ENCODE data around the gene CNOT6L.

The CNOT6L gene

GRCh38 chr4:77773101-77773500 is 46.1 kb downstream of the CNOT6L start:
- peak in 1 of 2 donors; percentile 55 for DNase-seq
- Histone ChIP-seq H2AFZ (ENCODE audit: insufficient read depth, low read length, poor library complexity) (no peak overlapping the region), H3K4me2 (ENCODE audit: low read length) (no peak overlapping the region), H2AK5ac (ENCODE audit: low read length) (no peak overlapping the region), H3K18ac (ENCODE audit: low read length) (no peak overlapping the region), H4K12ac (ENCODE audit: low read depth, low read length) (no peak overlapping the region), H4K8ac (ENCODE audit: low read depth, low read length) (no peak overlapping the region), H2BK5ac (ENCODE audit: low read depth, low read length, poor library complexity) (no peak overlapping the region), H3K27me3 (ENCODE audit: insufficient read depth, low read length) (no peaks in the 10 kb centered on the region), H3K9ac (ENCODE audit: low read length) (no peak overlapping the region), H3K4ac (ENCODE audit: low read depth, low read length) (no peak overlapping the region), H3K23ac (ENCODE audit: low read length) (no peak overlapping the region), H3K79me2 (ENCODE audit: control insufficient read depth, insufficient read depth, low read length, poor library complexity) (no peaks in the 10 kb centered on the region), H3K27ac (ENCODE audit: low read depth, low read length) (no peak overlapping the region), H3K36me3 (ENCODE audit: control insufficient read depth in 1 of 2, insufficient read depth in 2 of 2, low read length in 2 of 2) (no peaks in the 10 kb centered on the region), H4K91ac (ENCODE audit: low read depth, low read length) (no peak overlapping the region), H3K4me1 (ENCODE audit: control insufficient read depth in 1 of 2, insufficient read depth in 2 of 2, low read length in 2 of 2) (peaks cover 0 to 3% of the 10 kb centered on the region in 2 experiments), H2BK120ac (ENCODE audit: insufficient read depth, low read length, poor library complexity) (no peak overlapping the region), H3K9me3 (ENCODE audit: insufficient read depth, low read depth, low read length) (no peaks in the 10 kb centered on the region), H2BK12ac (ENCODE audit: low read length) (no peak overlapping the region), H3K79me1 (ENCODE audit: low read length) (no peaks in the 10 kb centered on the region), H3K14ac (ENCODE audit: low read length) (no peak overlapping the region), H3K4me3 (ENCODE audit: low read depth, low read length) (no peak overlapping the region)
- no CpG with 5 or more reads among the region's 3 CpGs for WGBS (ENCODE audit: extremely low coverage, insufficient coverage, insufficient read length)

DNA sequence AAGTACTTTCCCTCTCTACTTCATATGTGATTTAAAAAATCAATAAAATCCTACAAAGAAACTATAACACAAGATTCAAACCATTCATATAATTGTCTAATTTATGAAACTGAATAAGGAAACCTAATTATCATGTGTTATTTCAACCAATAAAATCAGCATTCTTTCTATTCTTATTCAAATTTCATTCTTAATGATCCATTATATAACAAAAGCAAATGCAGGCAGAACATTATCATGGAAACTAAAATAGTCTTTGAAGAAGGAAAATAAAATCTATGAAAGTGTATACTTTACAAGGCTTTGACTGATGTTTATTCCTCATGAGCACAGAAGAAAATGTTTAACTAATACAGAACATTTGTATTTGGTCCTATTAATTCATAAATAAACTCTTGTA is 47.6 kb downstream of the CNOT6L start:
- no peak overlapping the region for H2BK5ac ChIP-seq (ENCODE audit: low read depth, low read length, poor library complexity)
- no peak overlapping the region for H4K8ac ChIP-seq (ENCODE audit: low read depth, low read length)
- no peak overlapping the region for H3K9ac ChIP-seq (ENCODE audit: low read length)
- H3K4me2 ChIP-seq (ENCODE audit: low read length), result no peak overlapping the region
- H3K23ac ChIP-seq (ENCODE audit: low read length), result no peak overlapping the region
- H4K91ac ChIP-seq (ENCODE audit: low read depth, low read length), result no peak overlapping the region
- H3K27me3 ChIP-seq (ENCODE audit: insufficient read depth, low read length), result no peaks in the 10 kb centered on the region
- DNase-seq, result no peak
- no peak overlapping the region for H2AFZ ChIP-seq (ENCODE audit: insufficient read depth, low read length, poor library complexity)
- H3K4ac ChIP-seq (ENCODE audit: low read depth, low read length), result no peak overlapping the region
- peaks cover 0 to 2% of the 10 kb centered on the region in 2 experiments for H3K4me1 ChIP-seq (ENCODE audit: control insufficient read depth in 1 of 2, insufficient read depth in 2 of 2, low read length in 2 of 2)
- no peak overlapping the region for H3K14ac ChIP-seq (ENCODE audit: low read length)
- H3K4me3 ChIP-seq (ENCODE audit: low read depth, low read length), result no peak overlapping the region
- H2BK12ac ChIP-seq (ENCODE audit: low read length), result no peak overlapping the region
- H2AK5ac ChIP-seq (ENCODE audit: low read length), result no peak overlapping the region
- no peak overlapping the region for H3K18ac ChIP-seq (ENCODE audit: low read length)
- no peaks in the 10 kb centered on the region for H3K9me3 ChIP-seq (ENCODE audit: insufficient read depth, low read depth, low read length)
- H3K79me2 ChIP-seq (ENCODE audit: control insufficient read depth, insufficient read depth, low read length, poor library complexity), result no peaks in the 10 kb centered on the region
- no peak overlapping the region for H2BK120ac ChIP-seq (ENCODE audit: insufficient read depth, low read length, poor library complexity)
- H3K27ac ChIP-seq (ENCODE audit: low read depth, low read length), result no peak overlapping the region
- H3K36me3 ChIP-seq (ENCODE audit: control insufficient read depth in 1 of 2, insufficient read depth in 2 of 2, low read length in 2 of 2), result no peaks in the 10 kb centered on the region
- H3K79me1 ChIP-seq (ENCODE audit: low read length), result no peaks in the 10 kb centered on the region
- H4K12ac ChIP-seq (ENCODE audit: low read depth, low read length), result no peak overlapping the region

GRCh38 chr4:77765720-77766119 is 53.4 kb downstream of the CNOT6L start:
- no peak overlapping the region for H2BK12ac ChIP-seq (ENCODE audit: low read length)
- no peaks in the 10 kb centered on the region for H3K79me1 ChIP-seq (ENCODE audit: low read length)
- H2BK5ac ChIP-seq (ENCODE audit: low read depth, low read length, poor library complexity), result no peak overlapping the region
- H3K79me2 ChIP-seq (ENCODE audit: control insufficient read depth, insufficient read depth, low read length, poor library complexity), result no peaks in the 10 kb centered on the region
- no peak overlapping the region for H4K8ac ChIP-seq (ENCODE audit: low read depth, low read length)
- H3K4me2 ChIP-seq (ENCODE audit: low read length), result no peak overlapping the region
- no peak overlapping the region for H3K18ac ChIP-seq (ENCODE audit: low read length)
- no peaks in the 10 kb centered on the region for H3K27me3 ChIP-seq (ENCODE audit: insufficient read depth, low read length)
- no peak overlapping the region for H3K4ac ChIP-seq (ENCODE audit: low read depth, low read length)
- no peak overlapping the region for H3K23ac ChIP-seq (ENCODE audit: low read length)
- H3K4me3 ChIP-seq (ENCODE audit: low read depth, low read length), result no peak overlapping the region
- no peaks in the 10 kb centered on the region for H3K4me1 ChIP-seq (ENCODE audit: control insufficient read depth in 1 of 2, insufficient read depth in 2 of 2, low read length in 2 of 2)
- no peak overlapping the region for H2AK5ac ChIP-seq (ENCODE audit: low read length)
- H4K91ac ChIP-seq (ENCODE audit: low read depth, low read length), result no peak overlapping the region
- no CpG with 5 or more reads among the region's 1 CpG for WGBS (ENCODE audit: extremely low coverage, insufficient coverage, insufficient read length)
- H2BK120ac ChIP-seq (ENCODE audit: insufficient read depth, low read length, poor library complexity), result no peak overlapping the region
- no peak overlapping the region for H3K9ac ChIP-seq (ENCODE audit: low read length)
- H2AFZ ChIP-seq (ENCODE audit: insufficient read depth, low read length, poor library complexity), result no peak overlapping the region
- H4K12ac ChIP-seq (ENCODE audit: low read depth, low read length), result no peak overlapping the region
- H3K9me3 ChIP-seq (ENCODE audit: insufficient read depth, low read depth, low read length), result no peaks in the 10 kb centered on the region
- no peak for DNase-seq
- no peak overlapping the region for H3K14ac ChIP-seq (ENCODE audit: low read length)
- H3K27ac ChIP-seq (ENCODE audit: low read depth, low read length), result no peak overlapping the region
- no peaks in the 10 kb centered on the region for H3K36me3 ChIP-seq (ENCODE audit: control insufficient read depth in 1 of 2, insufficient read depth in 2 of 2, low read length in 2 of 2)

DNA sequence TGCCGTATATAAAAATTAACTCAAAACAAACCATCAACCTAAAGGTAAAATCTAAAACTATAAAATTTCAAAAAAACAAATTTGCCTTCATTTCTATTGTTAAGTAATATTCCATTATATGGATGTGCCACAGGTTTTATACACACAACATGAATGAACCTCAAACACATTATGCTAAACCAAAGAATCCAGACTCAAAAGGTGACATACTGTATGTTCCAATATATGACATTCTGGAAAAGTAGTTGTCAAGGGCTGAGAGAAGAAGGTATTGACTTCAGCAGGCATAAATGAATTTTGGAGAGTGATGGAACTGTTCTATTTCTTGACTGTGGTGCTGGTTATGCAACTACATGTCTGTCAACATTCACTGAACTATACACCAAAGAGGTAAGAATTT is 56.6 kb downstream of the CNOT6L start:
- no peak overlapping the region for H4K8ac ChIP-seq (ENCODE audit: low read depth, low read length)
- H2BK120ac ChIP-seq (ENCODE audit: insufficient read depth, low read length, poor library complexity), result no peak overlapping the region
- no peaks in the 10 kb centered on the region for H3K4me1 ChIP-seq (ENCODE audit: control insufficient read depth in 1 of 2, insufficient read depth in 2 of 2, low read length in 2 of 2)
- DNase-seq, result no peak
- no peak overlapping the region for H2BK12ac ChIP-seq (ENCODE audit: low read length)
- no peaks in the 10 kb centered on the region for H3K36me3 ChIP-seq (ENCODE audit: control insufficient read depth in 1 of 2, insufficient read depth in 2 of 2, low read length in 2 of 2)
- H3K18ac ChIP-seq (ENCODE audit: low read length), result no peak overlapping the region
- no peaks in the 10 kb centered on the region for H3K79me2 ChIP-seq (ENCODE audit: control insufficient read depth, insufficient read depth, low read length, poor library complexity)
- WGBS (ENCODE audit: extremely low coverage, insufficient coverage, insufficient read length), result no CpG with 5 or more reads among the region's 1 CpG
- H2BK5ac ChIP-seq (ENCODE audit: low read depth, low read length, poor library complexity), result no peak overlapping the region
- no peak overlapping the region for H3K27ac ChIP-seq (ENCODE audit: low read depth, low read length)
- H2AFZ ChIP-seq (ENCODE audit: insufficient read depth, low read length, poor library complexity), result no peak overlapping the region
- no peak overlapping the region for H3K4ac ChIP-seq (ENCODE audit: low read depth, low read length)
- no peak overlapping the region for H3K9ac ChIP-seq (ENCODE audit: low read length)
- H3K23ac ChIP-seq (ENCODE audit: low read length), result no peak overlapping the region
- no peaks in the 10 kb centered on the region for H3K79me1 ChIP-seq (ENCODE audit: low read length)
- H3K9me3 ChIP-seq (ENCODE audit: insufficient read depth, low read depth, low read length), result no peaks in the 10 kb centered on the region
- H3K4me3 ChIP-seq (ENCODE audit: low read depth, low read length), result no peak overlapping the region
- no peak overlapping the region for H3K14ac ChIP-seq (ENCODE audit: low read length)
- no peak overlapping the region for H3K4me2 ChIP-seq (ENCODE audit: low read length)
- H2AK5ac ChIP-seq (ENCODE audit: low read length), result no peak overlapping the region
- no peaks in the 10 kb centered on the region for H3K27me3 ChIP-seq (ENCODE audit: insufficient read depth, low read length)
- H4K12ac ChIP-seq (ENCODE audit: low read depth, low read length), result no peak overlapping the region
- no peak overlapping the region for H4K91ac ChIP-seq (ENCODE audit: low read depth, low read length)
